HG02642 (cell line): Measurements from ENCODE around the gene DDX6.
"Not testable (repeated sequence)": the region's sequence is repeated elsewhere in the genome, so short reads cannot be mapped to it uniquely, and the experiment has no call there.

Experiments used
- ATAC-seq: cut with Tn5 transposase; IDR thresholded peaks from one replicate; pipeline ENCODE4 v1.9.1; 2021; ENCODE audit warnings: mild to moderate bottlenecking; ENCODE audit not compliant: unreplicated experiment, poor library complexity

DDX6 gene

GRCh38 chr11:118748056-118748455, 42.9 kb downstream of the DDX6 start:
- no peak for ATAC-seq

- no peak for ATAC-seq
Measured at GRCh38 chr11:118746988-118747585, 43.9 kb downstream of the DDX6 start.

GRCh38 chr11:118744046-118744445, 46.9 kb downstream of the DDX6 start:
- no peak for ATAC-seq

- ATAC-seq = no peak
Measured at GRCh38 chr11:118742304-118742703, 48.7 kb downstream of the DDX6 start.

- no peak for ATAC-seq
Measured at GRCh38 chr11:118740892-118741291, 50.1 kb downstream of the DDX6 start.

GRCh38 chr11:118735203-118735602, 55.8 kb downstream of the DDX6 start:
- no peak for ATAC-seq

- ATAC-seq = no peak
Measured at GRCh38 chr11:118734031-118734430, 56.9 kb downstream of the DDX6 start.

GRCh38 chr11:118729753-118730152, 61.2 kb downstream of the DDX6 start:
- ATAC-seq = not testable (repeated sequence)

- not testable (repeated sequence) for ATAC-seq
Measured at GRCh38 chr11:118728112-118728511, 62.9 kb downstream of the DDX6 start.

GRCh38 chr11:118727721-118728066, 63.3 kb downstream of the DDX6 start:
- ATAC-seq = not testable (repeated sequence)

GRCh38 chr11:118727001-118727720, 63.8 kb downstream of the DDX6 start:
- not testable (repeated sequence) for ATAC-seq

GRCh38 chr11:118721478-118722015, 69.4 kb downstream of the DDX6 start:
- ATAC-seq = not testable (repeated sequence)

- ATAC-seq = not testable (repeated sequence)
Measured at GRCh38 chr11:118720740-118721139, 70.2 kb downstream of the DDX6 start.

- not testable (repeated sequence) for ATAC-seq
Measured at GRCh38 chr11:118720078-118720477, 70.9 kb downstream of the DDX6 start.

- not testable (repeated sequence) for ATAC-seq
Measured at GRCh38 chr11:118718562-118718961, 72.4 kb downstream of the DDX6 start.

- ATAC-seq = not testable (repeated sequence)
Measured at GRCh38 chr11:118717733-118718132, 73.2 kb downstream of the DDX6 start.

- not testable (repeated sequence) for ATAC-seq
Measured at GRCh38 chr11:118717221-118717620, 73.7 kb downstream of the DDX6 start.

GRCh38 chr11:118715837-118716260, 75.1 kb downstream of the DDX6 start:
- no peak for ATAC-seq

GRCh38 chr11:118715245-118715831, 75.6 kb downstream of the DDX6 start:
- ATAC-seq = no peak

- no peak for ATAC-seq
Measured at GRCh38 chr11:118714816-118715215, 76.1 kb downstream of the DDX6 start.

- not testable (repeated sequence) for ATAC-seq
Measured at GRCh38 chr11:118714416-118714815, 76.5 kb downstream of the DDX6 start.
